Fibroblast of skin of back (primary cell): ENCODE measurements around the gene EHF.
"Not testable (repeated sequence)": the region's sequence is repeated elsewhere in the genome, so short reads cannot be mapped to it uniquely, and the experiment has no call there.

Experiments used
- DNase-seq: peaks from one replicate; pipeline ENCODE4 v3.0.0-alpha.2; 2013

The EHF gene

DNA sequence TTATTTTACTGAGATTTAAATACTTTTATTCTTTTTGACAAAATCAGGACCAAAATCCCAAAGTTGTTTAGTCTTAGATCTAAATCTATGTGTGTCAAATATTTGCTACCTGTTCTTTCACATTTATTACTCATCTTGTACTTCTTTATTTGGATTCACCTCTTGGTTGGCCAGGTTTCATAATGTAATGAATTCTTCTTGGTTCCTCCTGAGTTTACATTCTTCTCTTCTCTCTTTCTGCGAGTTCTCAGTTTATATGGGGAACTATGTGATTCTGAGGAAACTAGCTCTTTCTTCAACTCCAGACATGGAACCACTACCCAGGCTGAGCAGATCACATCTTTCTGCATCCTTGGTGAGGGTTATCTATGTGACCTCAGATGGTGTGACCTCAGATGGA lies 50.2 kb downstream of the EHF start:
- DNase-seq, result no peak

GRCh38 chr11:34671946-34672345 lies 51.1 kb downstream of the EHF start:
- DNase-seq, result no peak

- DNase-seq, result no peak
Observed at GRCh38 chr11:34674038-34674437, 53.1 kb downstream of the EHF start.

DNA sequence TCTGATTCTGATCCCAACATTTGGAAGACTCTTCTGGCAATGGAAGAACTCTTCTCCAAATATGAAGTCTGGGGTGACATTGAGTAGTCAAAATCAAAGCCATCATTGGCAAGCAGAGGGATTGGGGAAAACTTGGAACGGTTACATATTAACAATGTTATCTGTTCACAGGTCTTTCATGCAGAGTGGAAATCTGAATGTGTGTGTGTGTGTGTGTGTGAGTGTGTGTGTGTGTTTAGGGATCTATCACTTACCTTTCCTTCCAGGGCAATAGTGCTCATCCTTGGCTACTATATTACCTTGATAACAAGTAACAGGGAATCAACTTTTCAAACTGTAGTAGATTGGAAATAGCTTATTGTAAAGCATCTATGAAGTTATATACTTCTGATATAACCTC lies 55.3 kb downstream of the EHF start:
- no peak for DNase-seq

GRCh38 chr11:34679681-34680080 lies 58.8 kb downstream of the EHF start:
- DNase-seq, result no peak

- peak; percentile 25 for DNase-seq
Observed at GRCh38 chr11:34680206-34680605, 59.3 kb downstream of the EHF start.

DNA sequence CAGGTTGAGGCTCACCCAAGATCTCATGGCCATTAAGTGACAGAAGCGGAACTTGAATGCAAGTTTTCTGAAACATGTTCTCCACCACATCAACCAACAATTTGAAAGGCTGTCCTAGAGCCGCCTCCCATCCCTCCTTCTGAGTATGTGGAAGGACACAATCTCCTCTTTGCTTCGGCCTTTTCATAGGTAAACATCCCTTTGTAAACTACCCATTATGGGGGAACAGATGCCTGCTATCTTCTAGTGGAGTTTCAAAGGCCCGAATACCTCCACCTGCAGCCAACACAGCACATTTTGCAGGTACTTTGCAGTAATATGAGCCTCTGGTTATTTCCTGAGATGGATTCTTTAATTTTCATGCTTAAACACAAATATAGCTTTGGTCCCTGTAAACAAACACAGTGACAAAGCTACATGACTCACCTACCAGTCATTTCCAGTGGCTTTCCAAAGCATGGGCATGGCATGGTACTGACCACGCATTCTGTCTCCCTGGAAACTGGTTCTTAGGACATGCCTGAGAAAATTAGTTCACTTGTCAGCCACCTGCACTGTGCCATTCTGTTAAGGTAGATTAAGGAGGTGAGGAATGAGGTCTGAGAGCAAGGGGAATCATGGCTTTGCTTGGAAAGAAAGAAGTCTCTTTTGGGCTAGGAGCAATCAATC lies 60.2 kb downstream of the EHF start:
- DNase-seq, result peak; percentile 72

- peak; percentile 70 for DNase-seq
Observed at GRCh38 chr11:34682825-34683224, 61.9 kb downstream of the EHF start.

- no peak for DNase-seq
Observed at GRCh38 chr11:34683396-34683795, 62.5 kb downstream of the EHF start.

DNA sequence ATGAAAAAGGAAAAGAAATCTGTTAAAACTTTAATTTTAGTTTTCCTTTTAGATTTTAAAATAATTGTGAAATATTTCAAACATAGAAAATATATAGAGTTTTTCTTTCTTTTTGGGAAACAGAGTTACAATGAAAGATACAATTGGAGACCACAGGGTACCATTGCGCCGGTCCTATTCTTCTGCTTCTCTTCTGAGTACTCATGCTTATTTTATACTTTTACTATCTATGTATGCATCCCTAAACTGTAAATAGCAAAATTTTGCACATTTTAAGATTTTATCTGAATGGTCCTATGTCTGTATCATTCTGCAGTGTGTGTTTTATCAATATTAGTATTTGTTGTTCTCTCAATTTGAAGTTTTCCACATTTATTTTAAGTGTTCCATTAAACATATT lies 65.0 kb downstream of the EHF start:
- DNase-seq, result no peak

DNA sequence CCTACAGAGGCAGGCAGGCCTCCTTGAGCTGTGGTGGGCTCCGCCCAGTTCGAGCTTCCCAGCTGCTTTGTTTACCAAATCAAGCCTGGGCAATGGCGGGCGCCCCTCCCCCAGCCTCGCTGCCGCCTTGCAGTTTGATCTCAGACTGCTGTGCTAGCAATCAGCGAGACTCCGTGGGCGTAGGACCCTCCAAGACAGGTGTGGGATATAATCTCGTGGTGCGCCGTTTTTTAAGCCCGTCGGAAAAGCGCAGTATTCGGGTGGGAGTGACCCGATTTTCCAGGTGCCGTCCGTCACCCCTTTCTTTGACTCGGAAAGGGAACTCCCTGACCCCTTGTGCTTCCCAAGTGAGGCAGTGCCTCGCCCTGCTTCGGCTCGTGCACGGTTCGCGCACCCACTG lies 71.4 kb downstream of the EHF start:
- not testable (repeated sequence) for DNase-seq

GRCh38 chr11:34696862-34697261 lies 76.0 kb downstream of the EHF start:
- DNase-seq, result no peak

GRCh38 chr11:34706709-34707461 lies 86.0 kb downstream of the EHF start:
- DNase-seq, result no peak

DNA sequence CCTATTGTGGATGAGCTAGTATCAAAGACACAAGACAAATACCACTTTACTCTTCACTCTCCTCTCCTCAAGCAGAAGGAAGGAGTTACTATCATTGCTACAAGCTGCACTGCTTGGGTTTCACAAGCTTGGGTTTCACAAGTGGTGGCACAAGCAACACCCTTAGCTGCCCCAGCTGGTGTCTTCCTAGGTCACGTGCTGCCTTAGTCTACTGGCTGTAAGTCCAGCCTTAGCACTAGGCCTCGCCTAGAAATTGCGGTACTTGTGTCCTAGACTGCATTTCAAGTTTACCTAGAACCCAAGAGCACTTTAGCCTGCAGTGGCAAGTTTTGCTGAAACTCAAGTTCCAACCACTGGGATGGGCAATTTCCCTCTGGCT lies 86.6 kb downstream of the EHF start:
- no peak for DNase-seq
